Activated naive CD4-positive, alpha-beta T cell treated with anti-CD3 and anti-CD28 coated beads, Interleukin-2, amount 10 ng/mL, durations not matched to agents 7 days and 5 days (primary cell): ENCODE data around the gene SLC20A1.

Experiments used
- CTCF ChIA-PET: fragments of 350-600 bp; sonication (Branson Sonifier 250); formaldehyde crosslinking; loops from one replicate; lab custom pipeline; 2021; ENCODE audit warnings: antibody characterized with exemption; lab: Charles Lee
- DNase-seq: peaks from one replicate; pipeline ENCODE4 v3.0.0-alpha.2; 2020
- H3K27ac Mint-ChIP-seq: one replicate; pipeline ENCODE4 v1.8.0; 2021; ENCODE audit warnings: mild to moderate bottlenecking, moderate library complexity, mixed read lengths
- H3K27me3 Mint-ChIP-seq: one replicate; pipeline ENCODE4 v1.8.0; 2021; ENCODE audit warnings: mild to moderate bottlenecking, mixed read lengths
- H3K36me3 Mint-ChIP-seq: one replicate; pipeline ENCODE4 v1.8.0; 2021; ENCODE audit warnings: mixed read lengths
- H3K4me1 Mint-ChIP-seq: one replicate; pipeline ENCODE4 v1.8.0; 2021; ENCODE audit warnings: mixed read lengths
- H3K4me3 Mint-ChIP-seq: one replicate; pipeline ENCODE4 v1.8.0; 2021; ENCODE audit warnings: mild to moderate bottlenecking, moderate library complexity, mixed read lengths
- H3K9me3 Mint-ChIP-seq: one replicate; pipeline ENCODE4 v1.8.0; 2021; ENCODE audit warnings: mixed read lengths

SLC20A1 gene

DNA sequence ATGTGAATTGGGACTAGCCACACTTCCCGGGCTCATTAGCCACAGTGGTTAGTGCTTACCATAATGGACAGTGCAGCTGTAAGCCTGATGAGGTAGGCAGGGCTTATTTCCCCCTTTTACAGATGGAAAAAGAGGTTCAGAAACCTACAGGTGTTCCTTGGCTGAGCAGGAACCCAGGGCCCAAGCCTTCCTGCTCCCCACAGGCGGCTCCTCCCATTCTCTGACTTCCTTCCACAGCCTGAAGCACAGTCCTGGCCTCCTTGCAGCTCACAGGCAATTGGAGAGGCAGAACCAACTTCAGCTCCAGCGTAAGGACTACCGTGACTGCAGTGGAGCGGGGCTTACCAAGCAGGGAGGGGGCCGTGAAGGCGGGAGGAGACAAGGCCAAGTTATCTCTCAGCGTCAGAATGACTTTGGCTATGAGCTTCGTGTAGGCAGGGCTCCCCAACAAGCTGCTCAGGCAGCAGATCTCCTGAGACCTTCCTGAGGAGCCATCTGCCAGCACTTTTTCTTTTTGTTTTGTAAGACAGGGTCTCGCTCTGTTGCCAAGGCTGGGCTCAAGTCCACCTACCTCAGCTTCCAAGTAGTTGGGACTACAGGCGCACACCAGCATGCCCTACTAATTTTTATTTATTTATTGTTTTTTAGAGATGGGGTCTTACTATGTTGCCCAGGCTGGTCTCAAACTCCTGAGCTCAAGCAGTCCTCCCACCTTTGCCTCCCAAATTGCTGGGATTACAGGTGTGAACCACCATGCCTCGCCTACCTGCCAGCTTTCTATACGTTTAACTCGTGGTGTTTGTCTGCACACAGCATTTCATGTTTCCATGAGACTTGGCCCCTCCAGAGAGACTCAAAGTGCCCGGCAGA is 40.8 kb downstream of the SLC20A1 start:
- Mint-ChIP-seq H3K9me3 (no peaks in the 10 kb centered on the region), H3K4me1 (peaks cover 39% of the 10 kb centered on the region), H3K27ac (no peak overlapping the region), H3K4me3 (no peak overlapping the region), H3K36me3 (no peaks in the 10 kb centered on the region), H3K27me3 (peaks cover 17% of the 10 kb centered on the region)
- CTCF ChIA-PET = interaction anchor here (1.0 to 9.9 kb wide), 3 partner anchors 21 to 60 kb away, joined by 3 to 94 read pairs (median 6); no protein-coding TSS in a partner anchor
- no peak for DNase-seq

DNA sequence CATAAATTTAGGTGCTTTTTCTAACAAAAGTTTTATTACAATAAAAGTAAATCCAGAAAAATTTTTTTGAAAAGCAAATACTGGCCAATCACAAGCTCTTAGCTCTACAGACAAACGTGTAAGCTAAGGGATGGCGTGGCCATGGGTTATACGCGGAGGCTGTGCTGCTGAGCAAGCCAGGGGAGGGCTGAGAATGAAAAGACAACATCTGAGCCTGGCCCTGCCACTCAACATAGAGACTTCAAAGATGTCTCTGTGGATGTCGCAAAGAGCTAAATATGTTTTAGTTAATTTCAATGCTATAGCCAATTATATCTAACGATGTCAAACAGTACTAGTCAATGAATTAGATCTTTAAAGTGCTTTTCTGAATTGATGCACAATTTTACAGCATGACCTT is 41.8 kb downstream of the SLC20A1 start:
- no peaks in the 10 kb centered on the region for H3K36me3 Mint-ChIP-seq
- H3K9me3 Mint-ChIP-seq = no peaks in the 10 kb centered on the region
- H3K27me3 Mint-ChIP-seq = peaks cover 21% of the 10 kb centered on the region
- H3K4me1 Mint-ChIP-seq = peaks cover 49% of the 10 kb centered on the region
- DNase-seq = no peak
- H3K4me3 Mint-ChIP-seq = no peak overlapping the region
- CTCF ChIA-PET = interaction anchor here (0.7 to 9.9 kb wide), 7 partner anchors 22 to 198 kb away, joined by 3 to 94 read pairs (median 3); no protein-coding TSS in a partner anchor
- H3K27ac Mint-ChIP-seq = no peak overlapping the region

DNA sequence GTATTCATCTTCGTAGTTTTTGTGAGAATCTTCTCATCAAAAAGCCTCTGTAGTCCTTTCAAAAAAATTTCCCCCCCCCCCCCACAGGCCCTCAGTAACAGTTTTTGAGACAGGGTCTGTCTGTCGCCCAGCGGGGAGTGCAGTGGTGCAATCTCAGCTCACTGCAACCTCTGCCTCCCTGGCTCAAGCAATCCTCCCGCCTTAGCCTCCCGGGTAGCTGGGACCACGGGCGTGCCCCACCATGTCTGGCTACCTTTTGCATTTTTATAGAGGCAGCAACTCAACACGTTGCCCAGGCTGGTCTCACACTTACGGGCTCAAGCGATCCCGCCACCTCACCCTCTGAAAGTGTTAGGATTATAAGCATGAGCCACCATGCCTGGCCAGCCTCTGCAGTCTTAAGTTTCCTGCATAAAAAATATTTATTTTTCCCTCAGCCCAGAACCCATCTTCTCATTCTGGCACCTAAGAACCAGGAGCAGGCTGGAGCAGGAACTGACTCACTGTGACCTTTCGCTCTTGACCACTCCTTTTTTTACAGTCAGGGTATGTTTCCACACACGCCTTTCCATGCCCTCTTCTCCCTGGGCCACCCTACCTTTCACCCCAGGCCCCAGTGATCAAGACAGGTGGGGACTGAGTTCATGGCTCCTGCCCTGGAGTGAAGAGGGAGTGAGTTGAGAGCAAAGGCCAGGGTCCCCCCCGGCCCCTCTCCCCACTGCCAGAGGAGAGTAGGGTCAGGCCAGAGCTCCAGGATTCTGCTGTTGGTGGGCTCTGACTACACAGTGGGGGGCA is 42.5 kb downstream of the SLC20A1 start:
- H3K4me3 Mint-ChIP-seq = no peak overlapping the region
- H3K27ac Mint-ChIP-seq = no peak overlapping the region
- CTCF ChIA-PET = interaction anchor here (0.7 to 9.9 kb wide), 5 partner anchors 25 to 74 kb away, joined by 3 to 94 read pairs (median 3); no protein-coding TSS in a partner anchor
- H3K9me3 Mint-ChIP-seq = no peaks in the 10 kb centered on the region
- no peak for DNase-seq
- H3K27me3 Mint-ChIP-seq = peaks cover 23% of the 10 kb centered on the region
- H3K36me3 Mint-ChIP-seq = no peaks in the 10 kb centered on the region
- peaks cover 56% of the 10 kb centered on the region for H3K4me1 Mint-ChIP-seq

DNA sequence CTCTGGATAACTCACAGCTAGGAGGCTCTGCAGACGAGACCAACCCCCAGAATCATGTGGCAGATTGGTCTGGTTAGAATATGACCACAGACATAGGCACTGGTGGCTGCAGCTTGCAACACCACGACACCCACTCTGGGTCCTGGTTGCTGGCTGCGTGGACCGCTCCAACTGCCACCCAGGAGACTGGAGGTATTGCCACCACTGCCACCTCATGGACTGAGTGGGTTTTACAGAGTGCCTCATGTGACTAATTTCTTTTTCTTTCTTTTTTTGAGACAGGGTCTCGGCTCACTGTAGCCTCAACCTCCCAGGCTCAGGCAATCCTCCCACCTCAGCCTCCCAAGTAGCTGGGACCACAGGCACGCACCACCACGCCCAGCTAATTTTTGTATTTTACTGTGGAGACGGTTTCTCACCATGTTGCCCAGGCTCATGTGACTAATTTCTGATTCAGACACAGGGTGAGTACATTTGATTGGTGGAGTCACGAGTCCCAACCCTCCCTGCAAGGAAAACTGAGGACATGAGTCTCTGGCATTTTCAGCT is 45.2 kb downstream of the SLC20A1 start:
- peak; percentile 81 for DNase-seq
- Mint-ChIP-seq H3K27ac (no peak overlapping the region), H3K4me1 (peaks cover 41% of the 10 kb centered on the region), H3K27me3 (peaks cover 23% of the 10 kb centered on the region), H3K36me3 (no peaks in the 10 kb centered on the region), H3K4me3 (no peak overlapping the region), H3K9me3 (no peaks in the 10 kb centered on the region)
- CTCF ChIA-PET = interaction anchor here (0.6 to 9.9 kb wide), 24 partner anchors 9 to 251 kb away, joined by 3 to 94 read pairs (median 5); partner anchors contain the start of gene SLC20A1

DNA sequence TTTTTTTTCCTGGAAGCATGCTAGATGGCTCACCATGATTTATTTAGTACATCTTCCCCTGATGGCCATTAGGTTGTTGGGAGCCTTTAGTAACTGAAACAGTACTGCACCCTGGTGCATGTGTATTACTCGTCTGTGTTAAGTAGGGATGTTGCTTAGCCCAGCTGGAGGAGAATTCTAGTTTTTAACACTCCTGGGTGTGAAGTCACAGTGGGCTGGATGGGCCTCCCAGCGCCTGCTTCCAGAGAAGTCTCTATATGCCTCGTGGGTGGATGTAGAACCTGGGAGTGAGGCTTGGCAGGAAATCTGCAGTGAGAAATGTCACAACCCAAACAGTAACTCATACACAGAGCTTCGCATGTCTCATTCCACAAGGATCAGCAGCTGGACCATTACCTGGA is 46.1 kb downstream of the SLC20A1 start:
- Mint-ChIP-seq H3K27me3 (peaks cover 23% of the 10 kb centered on the region), H3K4me3 (no peak overlapping the region), H3K4me1 (peaks cover 35% of the 10 kb centered on the region), H3K27ac (peak overlapping the region; percentile 75), H3K36me3 (no peaks in the 10 kb centered on the region), H3K9me3 (no peaks in the 10 kb centered on the region)
- DNase-seq = no peak
- CTCF ChIA-PET = interaction anchor here (0.7 to 9.9 kb wide), 16 partner anchors 8 to 250 kb away, joined by 3 to 94 read pairs (median 8); partner anchors contain the start of gene SLC20A1

DNA sequence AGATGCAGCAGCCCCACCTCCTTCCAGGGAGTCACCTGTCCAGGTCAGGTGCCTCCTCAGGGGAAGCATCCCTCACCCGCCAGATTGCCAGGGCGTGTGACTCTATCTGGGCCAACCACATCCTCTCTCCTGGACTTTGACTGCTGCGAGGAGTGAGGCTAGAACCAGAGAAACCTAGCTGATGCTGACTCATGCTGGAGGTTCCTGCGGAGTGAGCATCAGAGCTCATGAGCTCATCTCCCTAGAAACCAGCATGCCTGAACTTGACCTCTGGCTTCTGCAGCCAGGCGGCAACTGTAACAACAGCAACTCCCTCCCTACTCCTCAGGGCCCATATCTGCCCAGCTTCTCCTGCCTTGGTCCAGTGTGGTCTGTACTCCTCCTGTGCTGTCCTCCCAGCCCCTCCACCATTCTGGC is 46.8 kb downstream of the SLC20A1 start:
- Mint-ChIP-seq H3K4me3 (no peak overlapping the region), H3K27ac (peak overlapping the region; percentile 75), H3K4me1 (peaks cover 32% of the 10 kb centered on the region), H3K9me3 (no peaks in the 10 kb centered on the region), H3K27me3 (peaks cover 27% of the 10 kb centered on the region), H3K36me3 (no peaks in the 10 kb centered on the region)
- CTCF ChIA-PET = interaction anchor here (0.7 to 9.9 kb wide), 13 partner anchors 9 to 95 kb away, joined by 3 to 94 read pairs (median 7); partner anchors contain the start of gene SLC20A1
- peak; percentile 77 for DNase-seq

DNA sequence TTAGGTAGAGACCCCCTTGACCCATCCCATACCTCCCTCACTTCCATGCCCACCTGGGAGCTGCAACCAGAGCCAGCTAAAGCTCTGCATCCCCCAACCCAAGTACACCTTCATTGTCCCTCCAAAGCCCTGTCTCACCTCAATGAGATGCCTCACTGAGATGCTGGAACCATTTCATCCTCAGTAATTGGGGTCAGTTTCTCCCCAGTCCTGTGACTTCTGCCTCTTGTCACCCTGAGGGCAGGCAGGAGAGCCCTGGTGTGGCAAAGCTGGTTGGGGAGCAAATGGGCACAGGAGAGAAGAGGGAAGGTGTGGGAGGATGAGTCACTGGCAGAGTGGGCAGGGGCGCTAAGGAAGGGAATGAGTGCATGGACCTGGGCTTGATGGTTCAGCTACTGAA is 47.2 kb downstream of the SLC20A1 start:
- CTCF ChIA-PET = interaction anchor here (0.7 to 9.9 kb wide), 13 partner anchors 8 to 96 kb away, joined by 3 to 94 read pairs (median 7); partner anchors contain the start of gene SLC20A1
- Mint-ChIP-seq H3K27me3 (peaks cover 28% of the 10 kb centered on the region), H3K9me3 (no peaks in the 10 kb centered on the region), H3K36me3 (no peaks in the 10 kb centered on the region), H3K27ac (peak overlapping the region; percentile 75), H3K4me3 (no peak overlapping the region), H3K4me1 (peaks cover 32% of the 10 kb centered on the region)
- no peak for DNase-seq

DNA sequence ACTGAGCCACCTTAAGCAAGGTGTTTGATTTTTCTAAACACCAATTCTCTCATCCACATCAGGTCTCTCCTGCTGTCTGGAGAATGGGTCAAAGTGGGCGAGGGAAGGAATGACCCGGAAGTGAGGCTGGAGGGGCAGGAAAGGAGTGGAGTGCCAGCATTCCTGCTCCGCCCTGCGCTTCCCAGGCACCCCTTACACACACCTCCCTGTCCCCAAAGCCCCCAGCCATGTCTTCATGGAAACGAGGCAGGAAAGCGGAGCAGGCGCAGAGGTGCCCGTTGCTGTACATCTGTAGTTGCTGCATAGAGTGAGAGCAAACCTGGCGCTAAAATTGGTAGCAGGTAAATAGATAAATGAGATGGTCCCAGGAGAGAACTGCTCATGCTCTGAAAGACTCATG is 47.9 kb downstream of the SLC20A1 start:
- Mint-ChIP-seq H3K27me3 (peaks cover 21% of the 10 kb centered on the region), H3K4me1 (peaks cover 32% of the 10 kb centered on the region), H3K4me3 (no peak overlapping the region), H3K36me3 (no peaks in the 10 kb centered on the region), H3K9me3 (no peaks in the 10 kb centered on the region), H3K27ac (no peak overlapping the region)
- no peak for DNase-seq
- CTCF ChIA-PET = interaction anchor here (1.6 to 9.9 kb wide), 5 partner anchors 13 to 93 kb away, joined by 9 to 94 read pairs (median 28); partner anchors contain the start of gene SLC20A1

DNA sequence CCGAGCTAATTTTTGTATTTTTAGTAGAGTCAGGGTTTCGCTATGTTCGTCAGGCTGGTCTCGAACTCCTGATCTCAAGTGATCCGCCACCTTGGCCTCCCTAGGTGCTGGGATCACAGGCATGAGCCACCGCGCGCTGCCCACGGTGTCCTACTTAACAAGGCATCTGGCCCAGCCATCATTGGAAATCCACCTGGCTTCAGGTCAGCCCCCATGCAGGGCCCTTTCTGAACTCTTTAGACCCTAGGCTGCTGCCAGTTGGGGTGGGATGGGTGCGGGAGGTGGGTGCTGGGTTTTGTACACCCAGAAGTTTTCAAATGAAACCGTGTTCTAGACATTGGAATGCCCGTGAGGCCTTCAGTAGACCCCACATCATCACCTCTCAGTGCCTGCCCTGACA is 48.4 kb downstream of the SLC20A1 start:
- H3K27ac Mint-ChIP-seq = no peak overlapping the region
- peaks cover 16% of the 10 kb centered on the region for H3K27me3 Mint-ChIP-seq
- H3K36me3 Mint-ChIP-seq = no peaks in the 10 kb centered on the region
- no peak overlapping the region for H3K4me3 Mint-ChIP-seq
- peaks cover 32% of the 10 kb centered on the region for H3K4me1 Mint-ChIP-seq
- CTCF ChIA-PET = interaction anchor here (9.9 kb wide), 1 partner anchor 32 kb away, joined by 94 read pairs; no protein-coding TSS in a partner anchor
- DNase-seq = no peak
- no peaks in the 10 kb centered on the region for H3K9me3 Mint-ChIP-seq

DNA sequence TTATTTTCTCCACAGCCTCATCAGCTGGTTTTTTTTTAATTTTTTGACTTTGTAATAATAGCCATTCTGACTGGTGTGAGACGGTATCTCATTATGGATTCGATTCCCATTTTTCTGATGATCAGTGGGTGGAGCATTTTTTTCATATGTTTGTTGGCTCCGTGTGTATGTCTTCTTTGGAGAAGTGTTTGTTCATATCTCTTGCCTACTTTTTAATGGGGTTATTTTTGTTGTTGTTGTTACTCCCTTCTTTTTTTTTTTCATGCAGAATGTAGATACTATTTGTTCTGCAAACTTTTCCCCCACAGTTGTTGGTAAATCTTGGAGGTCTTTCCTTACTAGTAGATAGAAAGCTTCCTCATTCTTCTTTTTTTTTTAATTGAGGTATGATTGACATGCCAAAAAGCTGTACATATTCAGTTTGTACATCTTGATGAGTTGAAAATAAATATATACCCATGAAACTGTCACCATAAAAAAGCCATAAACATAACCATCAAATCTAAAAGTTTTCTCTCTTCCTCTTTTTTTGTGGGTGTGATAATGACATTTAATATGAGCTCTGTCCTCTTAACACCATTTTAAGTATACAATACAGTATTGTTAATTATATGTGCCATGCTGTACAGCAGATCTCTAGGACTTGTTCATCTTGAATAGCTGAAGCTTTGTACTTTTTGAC is 53.2 kb downstream of the SLC20A1 start:
- Mint-ChIP-seq H3K27me3 (peaks cover 18% of the 10 kb centered on the region), H3K4me1 (peaks cover 3% of the 10 kb centered on the region), H3K36me3 (peaks cover 2% of the 10 kb centered on the region), H3K4me3 (no peak overlapping the region), H3K27ac (no peak overlapping the region), H3K9me3 (no peaks in the 10 kb centered on the region)
- DNase-seq = no peak
- CTCF ChIA-PET = interaction anchor here (1.7 kb wide), 1 partner anchor 27 kb away, joined by 5 read pairs; no protein-coding TSS in a partner anchor

DNA sequence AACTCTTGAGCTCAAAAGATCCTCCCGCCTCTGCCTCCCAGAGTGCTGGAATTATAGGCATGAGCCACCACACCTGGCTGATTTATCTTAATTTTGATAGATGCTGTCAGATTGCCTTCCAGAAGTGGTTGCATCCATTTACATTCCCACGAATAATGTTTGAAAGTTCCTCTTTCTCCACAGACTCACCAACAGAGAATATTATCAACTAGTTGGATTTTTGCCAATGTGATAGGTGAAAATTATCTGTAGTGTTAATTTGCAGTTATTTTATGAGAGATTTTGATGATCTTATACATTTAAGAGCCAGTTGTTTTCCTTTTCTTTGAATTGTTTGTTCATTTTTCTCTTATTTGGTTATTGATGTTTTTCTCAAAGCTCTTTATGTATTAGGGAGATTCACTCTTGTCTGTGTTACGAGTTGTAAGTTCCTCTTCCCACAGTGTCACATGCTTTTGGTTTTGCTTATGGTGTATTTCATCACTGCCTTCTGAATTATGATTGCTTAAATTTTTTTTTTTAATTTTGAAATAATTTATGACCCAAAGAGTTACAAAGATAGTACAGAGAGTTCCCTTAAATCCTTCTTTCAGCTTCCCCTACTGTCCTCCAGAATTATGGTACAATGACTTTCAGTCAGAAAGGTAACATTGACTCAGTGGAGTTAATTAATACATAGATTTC is 54.4 kb downstream of the SLC20A1 start:
- H3K36me3 Mint-ChIP-seq = peaks cover 2% of the 10 kb centered on the region
- no peaks in the 10 kb centered on the region for H3K9me3 Mint-ChIP-seq
- DNase-seq = no peak
- H3K4me3 Mint-ChIP-seq = no peak overlapping the region
- H3K4me1 Mint-ChIP-seq = peaks cover 4% of the 10 kb centered on the region
- peaks cover 26% of the 10 kb centered on the region for H3K27me3 Mint-ChIP-seq
- CTCF ChIA-PET = interaction anchor here (0.9 to 1.7 kb wide), 3 partner anchors 9 to 26 kb away, joined by 3 to 8 read pairs (median 5); no protein-coding TSS in a partner anchor
- no peak overlapping the region for H3K27ac Mint-ChIP-seq

DNA sequence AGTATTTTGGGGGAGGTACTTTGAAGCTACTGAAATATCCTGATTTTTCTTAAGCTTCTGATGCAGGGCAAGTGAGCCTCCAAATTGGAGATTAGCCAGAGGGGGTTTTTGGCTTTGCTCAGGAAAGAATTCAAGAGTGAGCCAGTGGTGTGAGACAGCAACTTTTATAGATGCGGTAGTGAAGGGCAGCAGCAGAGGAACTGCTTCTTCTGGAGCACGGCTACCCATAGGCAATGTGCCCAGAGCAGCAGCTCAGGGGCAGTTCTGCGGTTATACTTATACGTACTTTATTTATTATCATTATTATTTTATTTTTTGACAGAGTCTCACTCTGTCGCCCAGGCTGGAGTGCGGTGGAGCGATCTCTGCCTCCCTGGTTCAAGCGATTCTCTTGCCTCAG is 55.3 kb downstream of the SLC20A1 start:
- CTCF ChIA-PET = interaction anchor here (0.8 to 1.5 kb wide), 3 partner anchors 9 to 14 kb away, joined by 3 to 8 read pairs (median 3); no protein-coding TSS in a partner anchor
- Mint-ChIP-seq H3K36me3 (peaks cover 2% of the 10 kb centered on the region), H3K27ac (no peak overlapping the region), H3K27me3 (peaks cover 28% of the 10 kb centered on the region), H3K4me3 (no peak overlapping the region), H3K4me1 (peaks cover 13% of the 10 kb centered on the region), H3K9me3 (no peaks in the 10 kb centered on the region)
- DNase-seq = no peak
